Activated T-helper 1 cell treated with Interleukin-2 at 50 U/mL for 16 hours (primary cell): ENCODE data around the gene MCC.
A peak's percentile ranks its signal among the peaks of the same experiment; 100 is the strongest.

Source experiments
- DNase-seq: peaks from one replicate; pipeline ENCODE4 v3.0.0-alpha.2; 2020; ENCODE audit warnings: low read depth

The MCC gene

DNA sequence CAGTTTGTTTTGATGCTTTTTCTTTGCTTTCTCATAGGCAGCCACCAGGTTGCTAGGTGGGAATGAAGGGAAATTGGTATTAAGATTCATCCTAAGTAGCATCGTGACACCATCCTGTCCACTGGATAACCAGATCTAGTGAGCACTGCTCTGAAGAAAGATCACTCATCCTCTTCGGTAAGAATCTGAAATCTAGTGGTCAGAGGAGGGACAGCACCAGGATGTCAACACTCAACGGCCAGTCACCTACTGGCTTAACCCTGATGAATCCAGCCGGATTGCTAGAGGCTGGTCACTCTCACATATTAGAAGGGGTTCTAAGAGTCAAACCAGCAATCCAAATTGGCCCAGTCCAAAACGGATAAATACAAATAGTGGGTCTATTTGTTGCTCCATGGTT, 460.8 kb downstream of the MCC start:
- DNase-seq = no peak

GRCh38 chr5:113027015-113027414, 461.2 kb downstream of the MCC start:
- no peak for DNase-seq

DNA sequence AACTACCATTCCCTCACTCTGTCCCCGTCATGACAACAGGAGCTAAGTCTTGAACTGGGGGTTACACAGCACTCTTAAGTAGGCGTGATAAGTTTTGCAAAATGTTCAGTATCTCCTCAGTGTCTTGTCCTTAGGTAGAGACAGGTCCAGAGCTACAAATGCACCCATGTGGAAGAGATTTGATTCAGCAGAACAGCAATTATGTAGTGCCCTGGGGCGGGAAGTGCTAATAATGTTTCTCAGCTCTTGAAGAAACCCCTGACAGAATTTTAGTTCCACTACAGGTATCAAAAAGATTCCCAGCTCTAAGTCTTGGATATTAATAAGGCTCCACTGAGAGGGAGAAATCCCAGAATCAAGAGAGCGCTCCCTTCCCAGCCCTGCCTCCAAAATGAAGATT, 462.0 kb downstream of the MCC start:
- no peak for DNase-seq

- DNase-seq = no peak
Observed at GRCh38 chr5:113025596-113025995, 462.7 kb downstream of the MCC start.

GRCh38 chr5:113024076-113024697, 464.1 kb downstream of the MCC start:
- DNase-seq = no peak

DNA sequence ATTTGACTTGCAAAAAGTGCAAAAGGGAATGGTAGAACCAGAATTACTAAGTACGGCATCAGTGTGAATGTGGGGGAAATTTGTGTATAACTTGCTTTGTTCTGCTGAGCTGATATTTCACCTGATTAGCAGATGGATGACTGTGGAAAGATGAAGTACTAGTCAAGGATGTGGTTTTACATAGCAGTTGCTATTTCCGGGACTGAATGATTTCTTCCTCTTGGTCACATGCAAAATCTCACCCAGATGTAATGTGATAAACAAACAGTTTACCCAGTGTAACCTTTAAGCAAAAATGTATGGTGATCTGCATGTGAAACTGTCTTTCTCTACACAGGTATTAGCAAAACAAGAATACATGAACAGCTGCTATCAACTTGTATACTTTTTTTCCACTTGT, 465.6 kb downstream of the MCC start:
- no peak for DNase-seq

DNA sequence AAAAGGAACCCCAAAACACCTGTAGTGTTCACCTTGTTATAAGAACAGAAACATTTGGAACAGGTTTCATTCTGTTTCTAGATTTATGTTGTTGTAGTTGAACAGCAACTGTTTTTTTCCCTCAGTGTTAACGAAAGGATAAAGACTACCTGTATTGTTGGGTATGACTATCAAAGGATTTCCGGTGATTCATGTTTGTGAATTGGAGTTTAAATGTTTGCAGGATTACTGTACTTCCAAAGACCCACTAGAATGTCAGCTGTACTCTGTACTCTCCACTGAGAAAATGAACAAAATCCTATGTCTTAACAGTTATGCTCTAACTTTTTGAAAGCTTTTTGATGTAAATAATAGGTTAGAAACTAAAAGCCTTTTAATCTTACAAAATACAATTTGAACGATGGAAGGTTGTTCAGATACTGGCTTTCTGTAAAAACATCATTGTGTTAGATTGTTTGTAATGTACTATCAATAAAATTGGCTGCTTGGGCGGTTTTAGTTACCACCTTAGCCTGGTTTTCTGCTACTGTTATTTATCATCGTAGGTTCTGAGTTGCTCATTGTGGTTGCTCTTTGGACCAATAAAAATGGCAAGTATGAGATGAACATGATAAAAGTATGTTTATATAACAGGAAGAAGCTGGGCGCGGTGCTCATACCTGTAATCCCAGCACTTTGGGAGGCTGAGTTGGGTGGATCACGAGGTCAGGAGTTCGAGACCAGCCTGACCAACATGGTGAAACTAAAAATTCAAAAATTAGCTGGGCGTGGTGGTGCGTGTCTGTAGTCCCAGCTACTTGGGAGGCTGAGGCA, 467.6 kb downstream of the MCC start:
- no peak for DNase-seq

GRCh38 chr5:113017881-113018635, 470.2 kb downstream of the MCC start:
- no peak for DNase-seq

DNA sequence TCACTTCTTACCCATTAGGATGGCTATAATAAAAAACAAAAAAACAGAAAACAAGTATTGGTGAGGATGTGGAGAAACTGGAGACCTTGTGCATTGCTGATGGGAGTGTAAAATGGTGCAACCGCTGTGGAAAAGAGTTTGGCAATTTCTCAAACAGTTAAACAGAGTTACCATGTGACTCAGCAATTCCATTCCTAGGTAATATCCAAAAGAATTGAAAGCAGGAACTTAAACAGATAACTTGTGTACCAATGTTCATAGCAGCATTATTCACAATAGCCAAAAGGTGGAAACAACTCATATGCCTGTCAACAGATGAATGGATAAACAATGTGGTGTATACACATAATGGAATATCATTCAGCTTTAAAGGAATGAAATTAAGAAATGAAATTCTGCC, 482.8 kb downstream of the MCC start:
- no peak for DNase-seq

GRCh38 chr5:113003763-113004162, 484.5 kb downstream of the MCC start:
- DNase-seq = no peak

DNA sequence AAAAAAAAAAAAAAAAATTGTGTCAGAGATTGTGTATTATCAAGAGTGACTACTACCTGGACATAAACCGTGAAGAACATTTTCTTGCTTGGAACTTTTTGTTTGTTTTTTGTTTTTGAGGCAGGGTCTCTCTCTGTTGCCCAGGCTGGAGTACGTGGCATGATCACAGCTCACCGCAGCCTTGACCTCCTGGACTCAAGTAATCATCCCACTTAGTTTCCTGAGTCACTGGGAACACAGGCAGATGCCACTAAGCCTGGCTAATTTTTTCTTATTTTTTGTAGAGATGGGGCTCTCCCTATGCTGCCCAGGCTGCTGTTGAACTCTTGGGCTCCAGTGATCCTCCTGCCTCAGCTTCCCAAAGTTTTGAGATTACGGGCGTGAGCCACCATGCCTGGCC, 485.8 kb downstream of the MCC start:
- DNase-seq = no peak

DNA sequence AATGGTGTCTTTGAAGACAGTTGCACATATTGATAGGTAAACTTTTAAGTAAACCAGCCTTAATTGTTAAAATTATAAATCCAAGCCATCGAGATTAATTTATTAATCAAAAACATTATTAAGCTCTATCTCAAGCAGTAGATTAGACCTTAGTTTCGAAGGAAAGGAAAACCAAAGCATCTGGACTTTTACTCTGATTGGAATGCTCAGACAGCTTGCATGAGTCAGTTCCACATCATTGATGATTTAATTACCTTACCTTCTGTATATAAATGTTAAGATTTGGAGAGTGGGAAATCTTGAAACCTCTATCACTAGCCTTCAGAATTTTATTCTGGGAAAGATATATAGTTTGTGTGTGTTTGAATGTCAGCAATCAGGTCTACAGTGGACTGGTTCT, 487.8 kb downstream of the MCC start:
- no peak for DNase-seq

DNA sequence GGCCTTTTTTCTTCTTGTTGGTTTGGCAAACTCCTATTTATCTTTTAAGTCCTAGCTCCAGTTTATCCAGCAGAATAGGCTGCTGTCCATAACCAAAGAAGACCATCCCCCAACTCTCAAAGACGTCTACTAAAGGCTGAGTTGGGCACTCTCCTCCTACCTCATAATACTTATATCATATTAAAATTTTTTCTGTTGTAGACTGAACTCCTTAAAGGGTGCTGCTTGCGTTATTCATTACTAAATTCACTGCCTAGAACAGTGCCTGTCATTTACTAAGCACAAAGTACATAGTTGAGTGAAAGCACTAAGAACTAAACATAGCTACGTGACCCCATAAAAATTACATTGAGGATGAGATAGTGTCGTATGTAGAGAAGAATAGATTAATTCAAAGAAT, 490.0 kb downstream of the MCC start:
- DNase-seq = no peak

- DNase-seq = no peak
Observed at GRCh38 chr5:112996830-112997374, 491.4 kb downstream of the MCC start.

GRCh38 chr5:112995764-112996618, 492.3 kb downstream of the MCC start:
- DNase-seq = peak; percentile 56

GRCh38 chr5:112986224-112986623, 502.0 kb downstream of the MCC start:
- no peak for DNase-seq

GRCh38 chr5:112983363-112983762, 504.9 kb downstream of the MCC start:
- no peak for DNase-seq

DNA sequence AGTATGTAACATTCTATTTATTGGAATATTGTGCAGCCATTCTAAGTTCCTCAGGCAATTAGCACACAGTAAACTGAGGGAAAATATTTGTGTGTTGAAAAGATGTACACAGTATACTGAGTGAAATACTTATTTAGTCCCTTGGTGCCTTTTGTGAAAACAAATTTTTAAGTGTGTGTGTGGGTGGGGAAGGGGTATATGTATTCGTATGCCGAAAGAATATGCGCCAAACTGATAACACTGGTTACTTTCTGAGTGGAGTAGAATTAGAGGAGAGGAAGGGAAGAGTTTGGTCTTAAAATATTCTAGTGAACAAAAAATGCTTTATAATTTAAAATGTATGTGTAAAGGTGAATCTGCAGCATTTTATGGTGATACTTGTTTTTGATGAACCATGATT, 508.5 kb downstream of the MCC start:
- DNase-seq = no peak

DNA sequence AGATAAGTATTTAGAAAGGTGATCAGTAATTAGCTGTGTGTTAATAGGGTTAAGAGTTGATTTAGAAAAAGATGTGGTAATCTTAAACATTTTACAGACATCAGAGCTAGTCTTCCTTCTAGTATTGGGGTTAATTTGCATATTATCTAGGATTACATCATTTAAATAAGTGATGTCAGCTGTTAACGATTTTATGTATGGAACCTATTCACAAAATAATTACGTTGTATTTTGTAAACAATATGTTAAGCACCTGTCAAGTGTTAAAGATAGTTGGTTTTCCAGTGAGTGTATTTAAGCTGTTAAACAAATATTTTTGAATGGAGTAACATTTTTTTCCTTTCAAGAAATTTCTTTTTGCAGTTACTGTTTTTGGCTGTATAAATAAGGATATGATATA, 509.4 kb downstream of the MCC start:
- DNase-seq = no peak

DNA sequence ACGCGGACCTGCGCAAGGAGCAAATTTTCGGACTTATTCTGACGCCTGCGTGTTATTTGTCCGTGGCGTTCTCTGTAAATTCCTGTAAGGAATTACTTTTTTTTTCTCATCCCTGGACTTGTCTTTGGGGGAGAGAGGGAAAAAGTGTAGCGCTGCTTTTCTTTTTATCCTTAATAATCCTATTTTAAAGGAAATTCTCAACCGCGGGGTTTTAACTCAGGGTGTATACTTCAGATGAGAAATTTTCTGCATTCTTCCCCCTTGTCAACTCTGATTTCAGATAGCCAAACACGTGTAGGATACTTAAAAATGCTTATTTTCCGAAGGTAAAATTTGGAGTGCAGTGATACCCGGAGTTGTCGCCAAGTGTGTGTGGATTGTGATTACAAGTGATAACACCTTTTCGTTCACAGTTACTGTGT, 510.8 kb downstream of the MCC start:
- DNase-seq = no peak

GRCh38 chr5:112976432-112977309, 511.6 kb downstream of the MCC start, which contains the start of gene DCP2:
DCP2 (plus strand) TSS chr5:112976798; CDS start chr5:112976934, 136 bp downstream.
- DNase-seq = peak; percentile 93
